DMS114 treated with DMSO at 0.1 percent for 48 hours (cell line): Measurements from ENCODE around the gene FCHO1.

Source experiments
- DNase-seq: peaks from one replicate; lab custom pipeline; 2025; ENCODE audit not compliant: unreplicated experiment; lab: John Stamatoyannopoulos, UW

The FCHO1 gene

DNA sequence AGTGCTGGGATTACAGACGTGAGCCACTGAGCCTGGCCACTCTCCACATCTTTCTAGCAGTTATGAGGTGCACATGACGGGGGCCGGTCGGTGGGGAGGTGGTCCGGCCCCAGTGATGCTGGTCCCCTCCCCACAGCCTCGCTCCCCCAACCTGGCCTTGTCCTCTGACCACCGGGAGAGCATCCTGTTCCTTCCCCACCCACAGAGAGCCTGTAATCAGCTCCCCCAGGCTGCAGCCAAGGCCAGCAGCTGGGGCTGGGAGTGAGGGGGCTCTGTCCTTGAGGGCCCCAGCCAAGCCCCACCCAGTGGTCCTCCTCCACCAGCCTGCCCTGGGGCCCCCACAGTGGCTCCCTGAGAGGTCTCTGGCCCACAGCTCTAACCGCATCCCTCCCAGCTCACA lies 73.1 kb downstream of the FCHO1 start:
- no peak for DNase-seq

- DNase-seq, result no peak
These were observed 75.3 kb downstream of the FCHO1 start for GRCh38 chr19:17826508-17827056.

GRCh38 chr19:17829855-17830566 lies 78.7 kb downstream of the FCHO1 start:
- DNase-seq, result peak; percentile 22

GRCh38 chr19:17830567-17831418 lies 79.5 kb downstream of the FCHO1 start:
- DNase-seq, result peak; percentile 60

DNA sequence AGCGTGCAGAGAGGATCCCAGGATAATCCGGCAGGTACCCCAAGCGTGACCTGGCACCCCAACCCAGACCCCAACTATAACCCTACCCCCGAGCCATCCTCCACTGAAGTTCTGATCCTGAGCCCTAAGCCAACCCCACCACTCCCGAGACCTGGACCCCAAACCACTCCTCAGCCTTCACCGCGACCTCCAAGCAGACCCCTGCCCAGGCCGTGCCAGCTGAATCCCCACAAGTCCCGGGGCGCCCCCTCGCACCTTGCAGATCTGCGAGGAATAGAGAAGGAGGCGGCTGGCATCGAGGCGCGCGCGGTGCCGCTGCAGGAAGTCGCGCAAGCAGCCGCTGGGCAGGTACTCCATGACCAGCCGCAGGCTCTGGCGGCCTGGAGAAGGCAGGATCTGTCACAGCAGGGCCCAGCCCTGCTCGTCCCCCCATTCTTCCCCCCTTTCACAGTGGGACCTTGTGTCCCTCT lies 80.2 kb downstream of the FCHO1 start:
- DNase-seq, result no peak

- DNase-seq, result no peak
These were observed 81.3 kb downstream of the FCHO1 start for GRCh38 chr19:17832443-17833208.

DNA sequence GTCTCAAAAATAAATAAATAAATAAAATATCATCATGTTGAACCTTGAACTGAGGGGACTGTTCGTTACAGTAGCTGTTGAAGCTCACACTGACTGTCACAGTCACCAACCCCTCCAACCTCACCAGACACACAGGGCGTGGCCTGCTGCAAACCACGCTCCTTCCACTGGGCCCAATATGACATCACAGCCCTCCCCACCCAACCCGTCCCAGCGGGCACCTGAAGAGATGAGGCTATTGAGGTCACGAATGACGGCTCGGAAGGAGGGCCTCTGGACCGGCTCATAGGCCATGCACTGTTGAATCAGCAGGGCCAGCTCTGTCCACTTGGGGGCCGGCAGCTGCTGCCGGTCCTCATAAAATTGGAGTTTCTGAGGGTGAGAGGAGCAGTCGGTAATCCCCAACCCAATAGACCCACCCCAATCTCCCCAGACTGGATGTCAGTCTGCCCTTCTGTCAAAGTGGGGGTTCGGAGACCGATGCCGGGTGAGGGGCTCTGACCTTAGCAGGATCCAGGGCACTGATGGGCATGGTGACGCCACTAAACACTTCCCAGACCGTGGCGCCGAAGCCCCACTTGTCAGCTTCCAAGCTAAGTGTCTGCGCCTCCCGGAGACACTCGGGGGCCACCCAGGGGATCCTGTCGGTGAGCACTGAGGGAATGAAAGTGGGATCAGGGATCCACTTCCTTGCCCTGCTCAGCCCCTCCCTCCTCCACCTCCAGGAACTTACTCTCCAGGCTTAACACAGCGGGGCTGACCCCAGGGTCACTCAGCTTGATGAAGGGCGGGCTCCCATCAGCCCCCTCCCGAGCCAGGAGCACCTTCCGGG lies 83.3 kb downstream of the FCHO1 start:
- DNase-seq, result no peak

DNA sequence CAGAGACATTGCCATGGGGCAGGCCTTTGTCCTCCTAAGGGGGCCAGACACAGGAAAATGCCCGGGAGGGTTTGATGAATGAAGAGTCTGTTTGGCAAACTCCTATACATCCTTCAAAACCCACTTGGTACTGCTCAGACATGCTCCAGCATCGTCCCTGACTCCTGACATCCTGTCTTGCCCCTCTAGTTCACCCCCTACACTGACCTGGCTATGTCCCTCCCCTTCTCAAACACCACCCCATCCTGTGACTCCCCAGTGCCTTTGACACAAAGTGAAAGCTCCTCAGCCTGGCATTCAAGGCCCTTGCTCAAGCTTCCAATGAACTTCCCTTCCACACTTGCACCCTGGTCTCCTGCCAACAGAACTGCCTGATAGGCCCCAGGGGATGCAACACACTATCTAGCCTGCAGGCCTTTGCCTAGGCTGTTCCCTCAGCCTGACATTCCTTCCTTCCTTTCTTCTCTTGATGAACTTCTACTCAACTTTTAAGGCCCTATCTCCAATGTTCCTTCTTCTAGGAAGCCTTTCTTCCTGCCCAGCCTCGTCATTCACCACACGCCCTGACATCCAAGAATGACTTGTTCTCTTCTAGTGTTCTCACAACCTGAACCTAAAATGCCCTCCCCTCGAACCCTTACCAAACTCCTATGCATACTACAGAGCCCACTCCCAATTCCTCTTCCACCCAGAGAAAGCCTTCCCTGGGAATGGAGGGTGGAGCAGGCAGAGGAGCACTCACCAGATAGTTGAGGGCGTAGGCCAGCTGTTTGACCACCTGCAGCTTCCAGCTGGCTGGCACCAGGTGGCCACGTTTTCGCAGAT lies 84.1 kb downstream of the FCHO1 start:
- no peak for DNase-seq

DNA sequence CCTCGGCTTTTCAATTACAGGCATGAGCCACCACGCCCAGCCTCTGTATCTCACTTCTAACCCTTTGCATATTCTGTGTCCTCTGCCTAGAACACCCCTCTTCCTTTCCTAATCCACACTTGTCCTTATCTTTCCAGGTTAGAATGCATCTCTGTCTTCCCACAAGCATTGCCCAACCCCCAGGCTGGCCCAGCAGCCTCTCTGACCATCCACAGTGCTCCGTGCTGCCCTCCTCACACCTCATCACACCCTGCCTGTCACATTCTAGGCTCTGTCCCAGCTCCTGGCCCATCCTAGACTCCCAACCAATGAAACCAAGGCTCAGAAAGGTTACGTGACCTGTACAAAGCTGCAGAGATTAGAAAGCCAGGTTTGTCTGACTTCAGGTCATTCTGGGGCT lies 85.3 kb downstream of the FCHO1 start:
- DNase-seq, result no peak

DNA sequence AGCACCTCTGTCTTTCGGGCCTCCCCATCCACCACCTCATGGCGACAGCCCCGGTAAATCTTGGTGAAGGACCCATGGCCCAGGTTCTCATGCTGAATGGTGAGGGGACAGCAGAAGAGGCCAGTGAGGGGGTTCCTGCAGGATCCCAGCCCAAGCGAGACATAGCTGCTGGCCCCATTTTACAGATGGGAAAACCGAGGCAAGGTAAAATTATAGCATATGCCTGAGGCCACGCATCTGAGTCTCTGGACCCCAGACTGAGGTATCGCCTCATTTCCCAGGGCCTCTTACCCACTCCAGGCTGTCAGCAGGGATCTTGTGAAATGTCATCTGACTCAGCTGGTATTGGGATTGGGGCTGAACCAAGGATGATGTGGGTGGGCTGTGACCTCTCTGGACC lies 86.7 kb downstream of the FCHO1 start:
- DNase-seq, result no peak
